H1 (cell line): ENCODE data around the gene CD28. TPM values are rescaled to one million over a fixed set of nuclear protein-coding genes. Genes with fewer than 3 reads are reported as not detected.

Experiments
- CTCF ChIA-PET: fragments of 300-600 bp; sonication (Branson Sonifier 250); formaldehyde crosslinking; loops from one replicate; lab custom pipeline; 2021; ENCODE audit not compliant: partially characterized antibody; lab: Charles Lee
- POLR2A ChIA-PET: fragments of 300-600 bp; sonication (Branson Sonifier 250); formaldehyde crosslinking; loops from one replicate; lab custom pipeline; 2021; ENCODE audit warnings: inconsistent platforms; ENCODE audit not compliant: partially characterized antibody; lab: Charles Lee
- DNase-seq, 2 experiments: peaks; one replicate each; pipeline versions ENCODE4 v3.0.0 to v3.0.0-alpha.2; 2010 to 2022; ENCODE audit warnings: low spot score in 2 of 2, low read depth in 1 of 2, mixed read lengths in 1 of 2
- FAIRE-seq: peaks from 2 replicates; lab custom pipeline; 2011; peaks lifted over from hg19 to GRCh38; lab: Jason Lieb, UNC
- H2AFZ ChIP-seq: 2 replicates; pipeline ENCODE4 v1.8.1; 2012; ENCODE audit warnings: low read length, inconsistent platforms
- H2AK5ac ChIP-seq: 2 replicates; pipeline ENCODE4 v1.6.1; 2013; ENCODE audit warnings: low read depth, low read length
- H2BK120ac ChIP-seq: replicated peaks from 2 replicates; pipeline ENCODE3; 2013; ENCODE audit warnings: low read depth, low read length, inconsistent platforms
- H2BK12ac ChIP-seq: 2 replicates; pipeline ENCODE4 v1.6.1; 2013; ENCODE audit warnings: low read depth, low read length
- H2BK15ac ChIP-seq: 2 replicates; pipeline ENCODE4 v1.6.1; 2013; ENCODE audit warnings: low read length
- H2BK20ac ChIP-seq: 2 replicates; pipeline ENCODE4 v1.6.1; 2013; ENCODE audit warnings: low read length
- H2BK5ac ChIP-seq: 2 replicates; pipeline ENCODE4 v1.6.1; 2013; ENCODE audit warnings: low read depth, low read length
- H3K14ac ChIP-seq: 2 replicates; pipeline ENCODE4 v1.6.1; 2013; ENCODE audit warnings: inconsistent platforms; ENCODE audit not compliant: insufficient read length
- H3K18ac ChIP-seq: 2 replicates; pipeline ENCODE4 v1.6.1; 2013; ENCODE audit warnings: low read length; ENCODE audit errors: extremely low read depth
- H3K23ac ChIP-seq: 2 replicates; pipeline ENCODE4 v1.6.1; 2013; ENCODE audit warnings: inconsistent platforms; ENCODE audit not compliant: insufficient read length
- H3K23me2 ChIP-seq: 2 replicates; pipeline ENCODE4 v1.6.1; 2013; ENCODE audit warnings: low read depth, low read length
- H3K27ac ChIP-seq: 2 replicates; pipeline ENCODE4 v1.6.1; 2011; ENCODE audit warnings: low read depth, low read length, inconsistent platforms
- H3K27me3 ChIP-seq, 4 experiments: replicated peaks in 1 of 4; 1 replicate in 1 of 4; 2 replicates in 3 of 4; pipeline versions ENCODE4 v1.6.1 to v1.8.1; 2011 to 2013; ENCODE audit warnings: low read length in 3 of 4, mild to moderate bottlenecking in 3 of 4, inconsistent platforms in 2 of 4, mixed read lengths in 2 of 4, moderate library complexity in 1 of 4; ENCODE audit not compliant: control insufficient read depth in 3 of 4, insufficient read depth in 3 of 4; ENCODE audit errors: extremely low read depth in 1 of 4
- H3K36me3 ChIP-seq, 4 experiments: 2 replicates each; pipeline versions ENCODE4 v1.6.1 to v1.8.1; 2011 to 2013; ENCODE audit warnings: mild to moderate bottlenecking in 4 of 4, low read length in 3 of 4, moderate library complexity in 2 of 4, control low read depth in 1 of 4, inconsistent platforms in 1 of 4; ENCODE audit not compliant: insufficient read depth in 4 of 4, control insufficient read depth in 2 of 4
- H3K4ac ChIP-seq: replicated peaks from 2 replicates; pipeline ENCODE3; 2013; ENCODE audit warnings: low read length, low read depth, mixed read lengths, inconsistent platforms; ENCODE audit not compliant: insufficient read length
- H3K4me1 ChIP-seq, 4 experiments: replicated peaks in 1 of 4; 1 replicate in 1 of 4; 2 replicates in 3 of 4; pipeline versions ENCODE4 v1.6.1 to v1.8.1; 2011 to 2013; ENCODE audit warnings: low read length in 3 of 4, inconsistent platforms in 2 of 4, mixed read lengths in 1 of 4; ENCODE audit not compliant: insufficient read depth in 4 of 4, control insufficient read depth in 3 of 4
- H3K4me2 ChIP-seq, 2 experiments: 2 replicates each; pipeline versions ENCODE4 v1.6.1 to v1.8.1; 2011 to 2013; ENCODE audit warnings: low read depth in 2 of 2, low read length in 2 of 2, control low read depth in 1 of 2, inconsistent platforms in 1 of 2, mild to moderate bottlenecking in 1 of 2; ENCODE audit not compliant: insufficient read depth in 1 of 2
- H3K4me3 ChIP-seq, 4 experiments: fragments of 200-600, 300-600 bp in 1 of 4; sonication (generic), shearing (Covaris generic), sonication (Bioruptor Twin) in 1 of 4; 2 replicates each; pipeline versions ENCODE4 v1.5.1 to v1.8.1; 2011 to 2016; ENCODE audit warnings: low read length in 4 of 4, low read depth in 3 of 4, control low read depth in 2 of 4, inconsistent platforms in 2 of 4, mild to moderate bottlenecking in 2 of 4, mixed read lengths in 1 of 4, moderate library complexity in 1 of 4; ENCODE audit not compliant: insufficient read depth in 2 of 4; ENCODE audit errors: extremely low read depth in 1 of 4
- H3K56ac ChIP-seq: replicated peaks from 2 replicates; pipeline ENCODE3; 2013; ENCODE audit warnings: low read depth, mild to moderate bottlenecking, mixed read lengths, low read length, inconsistent platforms; ENCODE audit not compliant: insufficient read length
- H3K79me1 ChIP-seq: 2 replicates; pipeline ENCODE4 v1.6.1; 2013; ENCODE audit warnings: low read depth, low read length, control low read depth
- H3K79me2 ChIP-seq, 2 experiments: 2 replicates each; pipeline versions ENCODE4 v1.6.1 to v1.8.1; 2012 to 2013; ENCODE audit warnings: low read length in 2 of 2, mild to moderate bottlenecking in 2 of 2, inconsistent platforms in 1 of 2; ENCODE audit not compliant: insufficient read depth in 2 of 2, control insufficient read depth in 1 of 2
- H3K9ac ChIP-seq, 4 experiments: replicated peaks in 1 of 4; 1 replicate in 1 of 4; 2 replicates in 3 of 4; pipeline versions ENCODE4 v1.6.1 to v1.8.1; 2011 to 2013; ENCODE audit warnings: low read depth in 3 of 4, low read length in 3 of 4, control low read depth in 2 of 4, mild to moderate bottlenecking in 2 of 4, moderate library complexity in 2 of 4, inconsistent platforms in 1 of 4; ENCODE audit errors: extremely low read depth in 1 of 4
- H3K9me3 ChIP-seq, 2 experiments: 2 replicates each; pipeline versions ENCODE4 v1.6.1 to v1.8.1; 2012 to 2013; ENCODE audit warnings: mild to moderate bottlenecking in 2 of 2, moderate library complexity in 2 of 2, control low read depth in 1 of 2, inconsistent platforms in 1 of 2, low read depth in 1 of 2, low read length in 1 of 2, mixed read lengths in 1 of 2; ENCODE audit not compliant: insufficient read depth in 2 of 2
- H4K20me1 ChIP-seq, 2 experiments: replicated peaks in 1 of 2; 2 replicates each; pipeline versions ENCODE3 to v1.8.1; 2011 to 2013; ENCODE audit warnings: inconsistent platforms in 2 of 2, low read length in 2 of 2, mild to moderate bottlenecking in 1 of 2; ENCODE audit not compliant: insufficient read depth in 2 of 2, control insufficient read depth in 1 of 2
- H4K5ac ChIP-seq: 2 replicates; pipeline ENCODE4 v1.6.1; 2013; ENCODE audit warnings: low read length, low read depth, mixed read lengths, inconsistent platforms; ENCODE audit not compliant: insufficient read length
- H4K8ac ChIP-seq: 2 replicates; pipeline ENCODE4 v1.8.0; 2013; ENCODE audit warnings: mild to moderate bottlenecking, moderate library complexity, low read length, inconsistent platforms; ENCODE audit not compliant: insufficient read depth; ENCODE audit errors: extremely low read depth
- H4K91ac ChIP-seq: replicated peaks from 2 replicates; pipeline ENCODE3; 2013; ENCODE audit warnings: low read length, mixed read lengths, inconsistent platforms; ENCODE audit not compliant: insufficient read length
- CREB1 ChIP-seq: IDR thresholded peaks from 2 replicates; pipeline ENCODE4 v1.6.1; 2012; ENCODE audit warnings: inconsistent platforms
- CTCF ChIP-seq, 3 experiments: IDR thresholded peaks; 1 replicate in 2 of 3; 2 replicates in 1 of 3; pipeline versions ENCODE4 v1.5.1 to v1.6.1; 2011; ENCODE audit warnings: low read length in 3 of 3, mild to moderate bottlenecking in 3 of 3, inconsistent platforms in 2 of 3, low read depth in 1 of 3, moderate library complexity in 1 of 3; ENCODE audit not compliant: insufficient read depth in 1 of 3; ENCODE audit errors: control extremely low read depth in 1 of 3
- FOSL1 ChIP-seq: IDR thresholded peaks from 2 replicates; pipeline ENCODE4 v1.6.1; 2011; ENCODE audit warnings: mild to moderate bottlenecking, low read depth, low read length, moderate library complexity; ENCODE audit not compliant: insufficient read depth
- GABPA ChIP-seq: IDR thresholded peaks from 2 replicates; pipeline ENCODE4 v1.6.1; 2011; ENCODE audit warnings: mild to moderate bottlenecking, low read length, moderate library complexity, borderline replicate concordance; ENCODE audit not compliant: insufficient read depth
- JUN ChIP-seq: IDR thresholded peaks from 2 replicates; pipeline ENCODE4 v1.6.1; 2011; ENCODE audit warnings: low read depth, mild to moderate bottlenecking, improper control_type of control experiment, low read length
- NANOG ChIP-seq: IDR thresholded peaks from 2 replicates; pipeline ENCODE4 v1.6.1; 2011; ENCODE audit warnings: low read length, low read depth, mild to moderate bottlenecking, inconsistent platforms; ENCODE audit not compliant: insufficient read depth, poor library complexity, severe bottlenecking
- POU5F1 ChIP-seq: IDR thresholded peaks from 2 replicates; pipeline ENCODE4 v1.6.1; 2011; ENCODE audit warnings: low read depth, mild to moderate bottlenecking, low read length, moderate library complexity
- RNF2 ChIP-seq: fragments of 200-900, 300-1000 bp; sonication (generic); IDR thresholded peaks from 2 replicates; pipeline ENCODE4 v1.7.1; 2016; ENCODE audit warnings: borderline replicate concordance, low read depth, mild to moderate bottlenecking, antibody characterized with exemption, low read length; ENCODE audit not compliant: poor library complexity, severe bottlenecking; ENCODE audit errors: missing control alignments
- SIN3A ChIP-seq, 2 experiments: IDR thresholded peaks in 1 of 2; conservative IDR thresholded peaks in 1 of 2; 2 replicates each; pipeline ENCODE4 v1.6.1; 2011 to 2012; ENCODE audit warnings: low read length in 2 of 2, improper control_type of control experiment in 1 of 2, low read depth in 1 of 2, mild to moderate bottlenecking in 1 of 2
- SIRT6 ChIP-seq: IDR thresholded peaks from one replicate; pipeline ENCODE4 v1.7.1; 2012; ENCODE audit warnings: low read length, inconsistent platforms
- SIX5 ChIP-seq: IDR thresholded peaks from 2 replicates; pipeline ENCODE4 v1.6.1; 2011; ENCODE audit warnings: mild to moderate bottlenecking, low read depth, low read length
- SRF ChIP-seq: IDR thresholded peaks from 2 replicates; pipeline ENCODE4 v1.6.1; 2011; ENCODE audit warnings: mild to moderate bottlenecking, low read depth, low read length, moderate library complexity
- whole genome bisulfite sequencing, 2 experiments: shearing (Covaris generic) in 1 of 2; methylation state at CpG; one replicate each; pipeline versions ENCODE4 v1.1.6 to v1.1.7; 2013 to 2015; ENCODE audit warnings: low lambda C conversion rate in 2 of 2, mixed read lengths in 2 of 2, inconsistent platforms in 1 of 2, low coverage in 1 of 2, missing lambda C conversion rate in 1 of 2; ENCODE audit not compliant: insufficient replicate concordance in 2 of 2, insufficient coverage in 1 of 2, insufficient read length in 1 of 2; ENCODE audit errors: extremely low coverage in 1 of 2, missing lambda C conversion rate in 1 of 2; 5-methylcytosine and 5-hydroxymethylcytosine counted together
- polyA plus RNA-seq, 7 experiments: library from polyadenylated mRNA; depleted of rRNA in 3 of 7; stranded (reverse) in 5 of 7; unstranded in 2 of 7; fragments of >200 nt in 5 of 7; fragments of 200-250 nt in 2 of 7; gene quantifications; 1 replicate in 5 of 7; 2 replicates in 1 of 7; 4 replicates in 1 of 7; pipeline versions ENCODE4 v1.2.1 to v1.2.3, GENCODE V29; 2011 to 2013; ENCODE audit warnings: missing spikeins in 2 of 7, mixed read lengths in 2 of 7
- total RNA-seq: library from RNA; stranded (reverse); fragmentation: NEBNext Ultra II Directional; extraction: Animal tissue kit (Norgen Biotek cat#: 25700); gene quantifications from 2 replicates; pipeline ENCODE4 v1.2.1, GENCODE V29; 2021

Gene CD28
- total and polyA plus RNA-seq, 2 of the 8 experiments (the other 6 are each of a cell fraction or from before 2014, with no cell fraction given), result not detected

- WGBS, 2 experiments, result 91% methylated on average over 2 of the region's 2 CpGs; no CpG with 5 or more reads in 1 of the 2 experiments
- no peak overlapping the region for H2BK12ac ChIP-seq
- H3K79me1 ChIP-seq, result no peaks in the 10 kb centered on the region
- no peaks in the 10 kb centered on the region; the same call in 1 of the 2 replicates for H3K23me2 ChIP-seq
- no peak overlapping the region for H3K9ac ChIP-seq
- no peak for DNase-seq
- H3K4me1 ChIP-seq, result no peaks in the 10 kb centered on the region
- H2BK5ac ChIP-seq, result no peak overlapping the region
- CTCF ChIA-PET, result interaction anchor here (2.4 kb wide), 1 partner anchor 10 kb away, joined by 8 read pairs; no protein-coding TSS in a partner anchor
- H3K27me3 ChIP-seq, result no peaks in the 10 kb centered on the region
- H4K91ac ChIP-seq, result no peak overlapping the region
- H2AK5ac ChIP-seq, result no peak overlapping the region
- H2BK15ac ChIP-seq, result no peak overlapping the region
- H3K4me3 ChIP-seq, result no peak overlapping the region
- H3K79me2 ChIP-seq, result no peaks in the 10 kb centered on the region
- H3K9me3 ChIP-seq, result no peaks in the 10 kb centered on the region
- no peak for FAIRE-seq
- no peak overlapping the region for H4K5ac ChIP-seq
- H3K4ac ChIP-seq, result no peak overlapping the region
- no peak overlapping the region for H2BK20ac ChIP-seq
- no peak overlapping the region for H4K8ac ChIP-seq
- H3K56ac ChIP-seq, result no peak overlapping the region
- no peak overlapping the region for H2BK120ac ChIP-seq
- no peak overlapping the region for H3K18ac ChIP-seq
- H2AFZ ChIP-seq, result no peak overlapping the region
- POLR2A ChIA-PET, result no interaction called here
- H3K23ac ChIP-seq, result no peak overlapping the region
- H3K36me3 ChIP-seq, result no peaks in the 10 kb centered on the region
- no peaks in the 10 kb centered on the region for H4K20me1 ChIP-seq
- no peak overlapping the region for H3K14ac ChIP-seq
- no peak overlapping the region for H3K4me2 ChIP-seq
- H3K27ac ChIP-seq, result no peak overlapping the region
- TF ChIP-seq SIRT6 (no peak), SIN3A (conservative IDR thresholded peaks at IDR 0.05 in 1 of 2, IDR thresholded peaks at IDR 0.05 in 1 of 2; ENCODE audit: low read depth in 1 of 2, low read length in 2 of 2) (no peak), JUN (no peak), CREB1 (no peak), SIX5 (no peak), GABPA (no peak), RNF2 (no peak), POU5F1 (no peak), SRF (no peak), CTCF (IDR thresholded peaks at IDR 0.05; ENCODE audit: control extremely low read depth in 1 of 3, insufficient read depth in 1 of 3, low read depth in 1 of 3, low read length in 3 of 3) (no peak), FOSL1 (no peak), NANOG (no peak)
Observed at GRCh38 chr2:203710952-203711351, 4.5 kb downstream of the CD28 start.
